DMS79 treated with DMSO at 0.1 percent for 48 hours (cell line): ENCODE measurements around the gene BPIFB2.

Experiments
- DNase-seq: peaks from one replicate; lab custom pipeline; 2025; lab: John Stamatoyannopoulos, UW

BPIFB2 gene

DNA sequence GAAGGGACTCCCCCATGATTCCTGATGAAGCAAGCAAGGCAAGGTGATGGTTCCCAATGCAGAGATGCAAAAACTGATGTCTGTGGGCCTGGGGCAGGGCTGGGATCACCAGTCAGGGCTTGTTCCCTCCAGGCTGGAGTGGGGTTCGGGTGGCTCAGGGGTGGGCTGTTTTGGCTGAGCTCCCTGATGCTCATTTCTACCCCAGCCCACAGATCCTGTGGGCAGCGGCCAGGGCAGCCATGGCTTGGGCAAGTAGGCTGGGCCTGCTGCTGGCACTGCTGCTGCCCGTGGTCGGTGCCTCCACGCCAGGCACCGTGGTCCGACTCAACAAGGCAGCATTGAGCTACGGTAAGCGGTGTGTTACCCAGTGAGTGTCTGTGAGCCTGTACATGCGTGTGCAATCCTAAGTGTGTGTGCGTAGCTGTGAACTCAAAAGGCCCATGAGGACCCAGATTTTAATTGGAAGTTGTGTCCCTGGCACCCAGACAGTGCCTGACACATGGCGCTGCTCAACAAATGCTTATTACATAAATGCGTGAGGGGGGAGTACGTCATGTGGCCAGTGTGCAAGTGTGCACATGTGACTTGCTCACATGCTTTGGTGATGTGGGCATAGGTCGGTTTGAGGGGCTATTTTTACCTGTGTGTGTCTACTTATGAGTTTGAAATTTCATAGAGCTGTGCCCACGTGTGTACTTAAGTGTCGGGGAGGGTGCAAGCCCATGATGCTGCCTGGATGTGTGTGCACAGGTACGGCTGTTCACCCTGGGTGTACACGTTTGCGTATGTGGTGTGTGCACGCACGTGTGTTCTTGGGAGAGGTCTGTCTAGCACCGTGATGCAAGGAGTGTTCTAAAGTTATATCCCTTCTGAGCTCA is 1.1 kb downstream of the BPIFB2 start:
- DNase-seq = no peak

DNA sequence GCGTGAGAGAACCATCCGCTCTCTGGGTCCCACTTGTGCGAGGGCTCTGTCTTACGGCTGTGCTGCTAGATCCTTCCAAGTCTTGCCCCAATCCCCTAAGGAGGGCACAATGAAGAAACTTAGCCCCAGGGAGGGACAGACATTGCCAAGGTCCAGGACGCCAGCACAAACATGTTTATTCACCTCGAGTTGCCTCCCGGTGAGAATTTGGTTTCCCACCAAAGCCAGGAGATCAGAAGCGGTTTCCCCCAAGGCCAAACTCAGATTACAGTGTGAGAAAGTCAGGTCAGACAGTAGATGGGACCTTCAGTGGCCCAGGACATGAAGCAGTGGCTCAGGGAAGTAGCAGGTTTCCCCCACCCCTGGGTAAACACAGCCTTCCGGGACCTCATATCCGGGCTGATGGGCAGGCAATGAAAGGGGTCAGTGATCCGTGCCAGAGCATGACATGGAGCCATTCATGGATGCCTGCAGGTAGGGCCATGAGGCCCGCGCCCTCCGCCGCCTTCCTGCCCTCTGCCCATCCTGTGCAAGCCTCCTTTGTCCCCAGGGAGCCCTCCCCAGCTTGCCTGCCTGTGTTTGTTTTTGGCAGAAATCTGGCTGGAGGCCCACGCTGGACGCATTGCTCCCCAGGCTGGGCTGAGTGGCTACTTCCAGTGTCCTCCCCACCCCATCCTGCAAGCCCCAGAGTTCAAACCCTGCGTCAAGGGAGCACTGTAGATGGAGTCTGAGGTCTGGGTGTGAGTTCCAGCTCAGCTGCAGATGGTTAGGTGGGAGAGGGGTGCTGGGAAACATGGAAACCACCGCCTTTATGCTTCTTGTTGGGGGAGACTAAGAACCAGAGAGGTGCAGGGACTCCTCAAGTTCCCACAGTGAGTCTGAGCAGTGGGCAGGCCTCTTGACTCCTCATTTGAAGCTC is 2.0 kb downstream of the BPIFB2 start:
- no peak for DNase-seq

DNA sequence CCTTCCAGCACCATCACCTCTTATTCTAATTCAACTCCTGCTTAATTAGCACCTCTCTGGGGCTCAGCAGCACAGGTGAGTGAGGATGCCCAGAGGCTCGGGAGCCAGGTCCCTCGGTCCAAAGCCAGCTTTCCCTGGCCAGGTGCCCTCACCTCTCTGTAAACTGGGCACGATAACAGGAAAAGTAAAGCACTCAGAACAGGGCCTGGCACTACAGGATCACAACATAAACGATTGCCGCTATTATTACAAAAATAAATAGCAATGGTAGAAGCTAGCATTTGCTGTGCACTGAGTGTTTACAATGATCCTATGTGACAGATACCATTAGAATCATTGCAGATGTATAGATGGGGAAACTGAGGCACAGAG is 2.6 kb downstream of the BPIFB2 start:
- no peak for DNase-seq

DNA sequence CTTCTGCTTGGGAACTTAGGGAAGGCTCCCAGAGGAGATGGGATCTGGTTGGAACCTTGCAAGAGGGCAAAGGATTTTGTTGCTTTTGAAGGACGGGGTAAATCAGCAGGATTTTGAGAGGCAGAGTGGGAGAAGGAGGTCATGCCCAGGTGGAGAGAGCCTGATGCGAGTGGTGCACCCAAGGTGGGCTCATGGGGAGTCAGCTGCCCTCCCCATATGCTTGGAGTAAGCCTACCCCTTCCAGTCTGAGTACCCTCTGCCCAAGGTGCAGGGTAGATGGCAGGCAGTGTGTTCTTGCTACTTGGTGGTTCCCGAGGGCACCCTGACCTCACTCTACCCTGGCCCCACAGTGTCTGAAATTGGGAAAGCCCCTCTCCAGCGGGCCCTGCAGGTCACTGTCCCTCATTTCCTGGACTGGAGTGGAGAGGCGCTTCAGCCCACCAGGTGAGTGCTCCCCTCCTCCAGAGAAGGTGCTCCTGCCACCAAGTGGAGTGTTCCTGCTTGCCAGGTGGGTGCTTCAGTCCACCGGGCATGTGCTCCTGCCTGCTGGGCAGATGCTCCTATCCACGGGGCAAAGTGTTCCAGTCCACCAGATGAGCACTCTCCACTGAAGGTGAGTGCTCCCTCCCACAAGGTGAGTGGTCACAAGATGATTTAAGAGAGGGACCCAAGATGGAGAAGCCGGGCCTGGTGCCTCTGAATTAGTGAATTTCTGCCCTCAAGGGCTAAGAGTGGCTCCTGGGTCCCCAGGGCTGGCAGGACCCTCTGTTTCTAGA is 3.4 kb downstream of the BPIFB2 start:
- DNase-seq = no peak

DNA sequence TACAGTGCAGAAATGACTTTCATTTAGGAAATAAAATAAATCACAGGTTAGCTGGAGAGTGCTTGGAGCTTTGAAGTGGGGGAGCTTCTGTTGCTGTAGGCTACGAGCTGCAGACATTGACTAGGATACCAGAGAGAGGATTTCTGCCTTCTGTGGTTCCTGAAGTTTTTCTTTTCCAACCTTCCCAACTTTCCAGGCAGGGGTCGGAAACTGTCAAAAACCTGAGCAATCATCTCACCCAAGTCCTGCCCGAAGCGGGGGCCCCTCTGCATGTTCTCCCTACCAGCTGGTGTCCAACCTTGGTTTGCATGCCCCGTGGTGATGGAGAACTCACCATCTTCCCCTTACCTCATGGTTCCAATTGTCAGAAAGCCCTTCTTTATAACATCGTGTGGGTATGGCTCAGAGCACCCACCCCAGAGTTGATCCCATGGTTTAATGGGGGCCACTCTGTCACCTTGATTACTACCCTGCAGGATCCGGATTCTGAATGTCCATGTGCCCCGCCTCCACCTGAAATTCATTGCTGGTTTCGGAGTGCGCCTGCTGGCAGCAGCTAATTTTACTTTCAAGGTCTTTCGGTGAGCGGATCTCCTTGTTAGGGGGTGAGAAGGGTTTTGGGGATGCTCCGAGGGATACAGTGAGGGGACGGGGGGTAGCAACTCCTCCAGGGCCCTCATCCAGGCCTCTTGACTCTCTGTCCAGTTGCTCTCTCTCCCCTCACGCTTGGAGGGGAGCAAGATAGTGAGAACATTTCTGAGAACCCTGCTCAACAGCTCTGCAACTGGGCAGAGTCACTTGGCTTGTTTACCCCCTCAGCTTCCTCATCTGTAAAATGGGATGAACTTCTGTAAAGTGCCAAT is 5.1 kb downstream of the BPIFB2 start:
- DNase-seq = no peak

DNA sequence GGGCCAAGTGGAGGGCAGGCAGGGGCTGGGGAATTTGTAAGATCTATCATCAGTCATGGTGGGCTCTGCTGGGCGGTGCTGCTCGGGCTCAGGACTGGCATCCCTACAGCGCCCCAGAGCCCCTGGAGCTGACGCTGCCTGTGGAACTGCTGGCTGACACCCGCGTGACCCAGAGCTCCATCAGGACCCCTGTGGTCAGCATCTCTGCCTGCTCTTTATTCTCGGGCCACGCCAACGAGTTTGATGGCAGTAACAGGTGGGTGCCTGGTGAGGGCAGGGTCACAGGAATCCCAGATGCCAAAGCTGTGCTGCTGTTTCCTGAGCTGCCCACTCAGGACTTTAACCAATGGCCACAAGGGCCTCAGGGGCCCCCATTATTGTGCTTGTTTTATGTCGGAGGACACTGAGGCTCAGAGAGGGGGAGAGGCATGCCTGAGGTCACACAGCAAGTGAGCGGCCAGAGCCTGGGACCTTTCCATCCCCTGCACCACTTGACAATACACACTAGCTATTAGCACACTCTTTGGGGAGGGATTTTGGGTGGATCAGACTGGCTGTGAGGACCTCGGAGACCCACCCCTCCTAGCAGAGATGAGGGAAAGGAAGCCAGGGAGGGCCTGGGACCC is 6.3 kb downstream of the BPIFB2 start:
- DNase-seq = no peak

DNA sequence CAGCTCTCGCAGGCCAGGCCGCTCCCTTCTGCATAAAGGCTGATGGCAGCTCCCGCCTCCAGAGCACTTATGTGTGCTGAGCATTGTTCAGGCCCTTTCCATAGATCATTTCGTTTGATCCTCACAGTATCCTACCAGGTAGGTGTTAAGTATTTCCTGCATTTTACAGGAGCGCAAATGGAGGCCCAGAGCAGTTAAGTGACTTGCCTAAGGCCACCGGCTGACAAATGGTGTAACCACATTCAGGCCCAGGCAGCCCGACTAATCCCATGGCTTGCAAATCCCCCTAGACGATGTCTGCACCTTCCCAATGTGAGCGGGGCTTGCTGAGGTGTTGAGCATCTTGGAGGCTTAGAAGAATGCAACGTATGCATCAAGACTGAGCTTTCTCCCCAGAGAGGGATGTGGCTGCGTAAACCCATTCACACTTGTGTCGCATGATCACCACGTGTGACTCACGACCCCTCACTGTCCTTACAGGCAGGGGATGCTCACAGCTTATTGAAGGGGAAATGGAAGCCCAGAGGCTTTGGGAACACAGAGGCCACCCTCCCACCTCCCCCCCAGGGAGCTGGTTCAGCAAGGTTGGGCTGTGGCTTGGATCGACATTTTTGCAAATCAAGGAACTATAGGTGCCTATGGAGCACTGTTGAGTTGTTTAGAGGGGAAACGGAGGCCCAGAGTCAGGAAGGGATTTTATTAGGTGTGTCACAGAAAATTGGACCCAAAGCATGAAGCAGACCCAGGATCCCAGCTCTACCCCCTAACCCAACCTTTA is 7.0 kb downstream of the BPIFB2 start:
- no peak for DNase-seq

DNA sequence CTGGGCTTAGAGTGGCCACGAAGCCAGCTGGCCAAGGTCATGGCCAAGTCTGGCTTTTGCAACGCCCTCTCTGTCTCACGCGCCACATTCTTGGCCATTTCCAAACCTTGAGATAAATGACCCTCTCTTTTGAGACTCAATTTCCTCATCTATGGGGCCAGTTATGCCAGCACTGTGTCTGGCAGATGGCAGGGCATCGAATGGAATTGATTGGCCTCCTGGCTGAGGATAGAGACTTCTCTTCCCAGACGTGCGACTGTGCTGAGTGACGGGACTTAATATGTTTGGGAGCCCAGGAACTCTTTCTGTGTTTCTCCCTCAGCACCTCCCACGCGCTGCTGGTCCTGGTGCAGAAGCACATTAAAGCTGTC is 7.6 kb downstream of the BPIFB2 start:
- no peak for DNase-seq

DNA sequence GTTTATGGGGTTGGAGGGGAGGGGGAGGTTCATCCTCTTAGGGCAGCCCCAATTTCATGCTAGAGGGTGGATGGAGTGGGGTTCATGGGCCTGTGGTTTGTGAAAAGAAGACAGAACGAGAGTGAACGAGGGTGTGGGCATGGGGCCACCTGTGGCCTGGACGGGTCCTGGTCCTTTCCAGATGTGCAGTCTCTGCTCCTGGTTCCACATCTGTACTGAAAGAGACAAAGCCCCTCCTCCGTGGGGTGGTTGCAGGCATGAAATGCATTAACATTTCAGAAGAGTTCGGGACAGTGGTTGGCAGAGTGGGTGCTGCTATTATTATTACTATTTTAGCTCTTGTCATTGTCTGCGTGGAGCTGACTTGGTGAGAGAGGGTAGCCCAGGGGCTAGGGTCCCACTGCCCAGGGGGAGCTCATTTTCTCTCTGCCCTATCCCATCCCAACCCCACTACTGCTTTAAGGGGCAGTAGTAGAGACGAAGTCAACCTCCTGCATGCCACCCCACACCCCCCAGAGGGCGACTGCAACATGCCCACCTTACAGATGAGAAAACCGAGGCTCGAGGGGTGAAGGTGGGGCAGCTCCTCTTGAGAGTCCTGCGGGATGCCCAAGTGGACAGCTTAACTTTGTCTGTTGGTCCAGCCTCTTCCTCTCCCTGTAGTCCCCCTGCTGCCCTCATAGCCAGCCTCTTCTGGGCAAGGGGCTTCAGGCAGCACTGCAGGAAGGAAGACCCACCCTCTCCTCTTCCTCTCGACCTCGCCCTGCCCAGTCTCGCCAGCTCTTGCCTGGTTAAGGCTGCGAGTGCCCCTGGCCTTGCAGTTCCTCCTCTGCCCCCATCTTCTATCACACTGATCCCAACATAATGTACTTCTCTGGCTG is 8.4 kb downstream of the BPIFB2 start:
- no peak for DNase-seq

DNA sequence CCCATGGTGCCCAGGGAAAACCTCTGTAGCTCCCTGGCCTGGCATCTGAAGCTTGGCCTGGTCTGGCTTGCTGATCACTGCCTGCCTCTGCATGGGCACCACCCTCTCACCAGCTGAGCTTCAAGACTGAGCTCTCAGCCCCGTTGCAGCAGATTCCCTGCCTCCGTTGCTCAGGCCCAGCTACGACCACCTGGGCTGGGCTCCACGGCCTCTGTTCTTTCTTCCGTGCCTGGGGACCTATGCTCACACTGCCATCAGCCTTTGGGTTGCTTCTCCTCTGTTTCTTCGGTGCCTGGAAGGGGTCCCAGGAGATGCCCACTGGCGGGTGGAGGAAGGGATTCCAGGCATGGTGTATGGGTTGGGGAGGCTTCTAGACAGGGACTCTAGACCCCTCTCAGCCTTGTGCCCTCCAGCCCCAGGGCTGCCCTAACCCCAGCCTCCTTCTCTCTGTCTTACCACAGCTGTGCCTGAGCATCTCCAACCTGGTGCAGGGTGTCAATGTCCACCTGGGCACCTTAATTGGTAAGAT is 9.1 kb downstream of the BPIFB2 start:
- DNase-seq = no peak

DNA sequence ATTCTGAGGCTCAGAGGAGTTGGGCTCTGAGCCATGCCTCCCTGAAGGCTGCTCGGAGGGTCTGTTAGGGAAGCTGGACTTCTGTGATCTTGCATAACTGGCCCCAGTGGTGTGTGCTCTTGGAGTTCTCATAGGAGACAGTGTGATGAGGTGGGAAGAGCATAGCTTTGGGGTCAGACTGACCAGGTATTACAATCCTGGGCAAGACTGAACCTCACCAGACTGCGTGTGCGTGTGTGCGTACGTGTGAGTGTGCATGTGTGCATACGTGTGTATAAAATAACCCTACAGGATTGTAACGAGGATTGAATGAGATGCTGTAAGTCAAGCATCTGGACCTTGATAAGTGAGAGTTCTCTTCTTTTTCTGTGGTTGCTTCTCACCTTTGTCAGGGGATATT is 10.0 kb downstream of the BPIFB2 start:
- DNase-seq = no peak

DNA sequence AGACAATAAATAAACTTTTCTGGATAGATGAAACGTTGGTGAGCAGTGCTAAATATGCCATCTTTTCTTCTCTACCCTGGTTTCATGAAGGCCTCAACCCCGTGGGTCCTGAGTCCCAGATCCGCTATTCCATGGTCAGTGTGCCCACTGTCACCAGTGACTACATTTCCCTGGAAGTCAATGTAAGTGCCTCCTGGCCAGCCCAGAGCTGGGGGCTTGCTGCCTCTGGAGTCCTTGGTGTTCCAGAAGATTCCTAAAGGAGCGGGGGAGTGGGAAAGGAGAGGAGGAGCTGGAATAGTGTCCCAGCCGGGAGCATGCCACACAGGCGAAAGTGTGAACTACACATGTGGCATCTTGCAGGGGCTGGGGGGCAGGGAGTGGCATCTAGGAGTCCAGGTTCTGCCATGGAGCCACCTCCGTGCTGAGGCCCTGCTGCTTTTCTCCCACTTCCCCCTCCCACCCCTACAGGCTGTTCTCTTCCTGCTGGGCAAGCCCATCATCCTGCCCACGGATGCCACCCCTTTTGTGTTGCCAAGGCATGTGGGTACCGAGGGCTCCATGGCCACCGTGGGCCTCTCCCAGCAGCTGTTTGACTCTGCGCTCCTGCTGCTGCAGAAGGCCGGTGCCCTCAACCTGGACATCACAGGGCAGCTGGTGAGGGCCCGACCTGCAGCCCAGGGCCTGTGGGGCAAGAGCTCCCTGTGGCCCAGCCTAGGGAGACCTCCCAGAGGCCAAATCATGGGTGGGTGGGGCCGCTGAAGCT is 10.8 kb downstream of the BPIFB2 start:
- no peak for DNase-seq

DNA sequence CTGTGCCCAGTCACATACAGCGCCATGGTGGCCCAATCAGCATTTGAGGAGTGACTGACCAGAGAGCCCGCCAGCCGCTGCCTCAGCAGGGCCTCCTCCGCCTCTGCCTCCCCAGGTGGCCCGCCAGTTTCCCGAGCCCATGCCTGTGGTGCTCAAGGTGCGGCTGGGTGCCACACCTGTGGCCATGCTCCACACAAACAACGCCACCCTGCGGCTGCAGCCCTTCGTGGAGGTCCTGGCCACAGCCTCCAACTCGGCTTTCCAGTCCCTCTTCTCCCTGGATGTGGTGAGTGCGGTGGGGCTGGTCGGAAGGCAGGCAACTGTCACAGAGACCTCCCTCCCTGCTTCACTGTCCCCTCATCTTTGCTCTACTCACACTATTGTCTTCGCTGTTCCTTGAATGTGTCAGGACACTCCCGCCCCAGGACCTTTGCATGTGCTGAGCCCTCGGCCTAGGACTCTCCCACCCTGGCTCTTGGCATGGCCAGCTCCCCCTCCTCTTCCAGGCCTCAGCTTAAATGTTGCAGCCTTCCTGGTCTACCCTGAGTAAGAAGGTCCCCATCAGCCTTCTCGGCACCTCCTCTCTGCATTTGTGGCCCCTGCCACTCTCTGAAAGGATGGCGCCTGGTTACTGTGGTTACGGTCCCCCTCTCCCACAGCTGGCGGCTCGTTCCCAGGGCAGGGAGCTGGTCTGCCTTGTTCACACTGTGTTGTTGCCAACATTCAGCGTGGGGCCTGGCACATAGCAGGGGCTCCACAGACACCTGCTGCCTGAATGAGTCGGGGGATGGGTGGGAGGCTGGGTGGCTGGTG is 12.2 kb downstream of the BPIFB2 start:
- no peak for DNase-seq

DNA sequence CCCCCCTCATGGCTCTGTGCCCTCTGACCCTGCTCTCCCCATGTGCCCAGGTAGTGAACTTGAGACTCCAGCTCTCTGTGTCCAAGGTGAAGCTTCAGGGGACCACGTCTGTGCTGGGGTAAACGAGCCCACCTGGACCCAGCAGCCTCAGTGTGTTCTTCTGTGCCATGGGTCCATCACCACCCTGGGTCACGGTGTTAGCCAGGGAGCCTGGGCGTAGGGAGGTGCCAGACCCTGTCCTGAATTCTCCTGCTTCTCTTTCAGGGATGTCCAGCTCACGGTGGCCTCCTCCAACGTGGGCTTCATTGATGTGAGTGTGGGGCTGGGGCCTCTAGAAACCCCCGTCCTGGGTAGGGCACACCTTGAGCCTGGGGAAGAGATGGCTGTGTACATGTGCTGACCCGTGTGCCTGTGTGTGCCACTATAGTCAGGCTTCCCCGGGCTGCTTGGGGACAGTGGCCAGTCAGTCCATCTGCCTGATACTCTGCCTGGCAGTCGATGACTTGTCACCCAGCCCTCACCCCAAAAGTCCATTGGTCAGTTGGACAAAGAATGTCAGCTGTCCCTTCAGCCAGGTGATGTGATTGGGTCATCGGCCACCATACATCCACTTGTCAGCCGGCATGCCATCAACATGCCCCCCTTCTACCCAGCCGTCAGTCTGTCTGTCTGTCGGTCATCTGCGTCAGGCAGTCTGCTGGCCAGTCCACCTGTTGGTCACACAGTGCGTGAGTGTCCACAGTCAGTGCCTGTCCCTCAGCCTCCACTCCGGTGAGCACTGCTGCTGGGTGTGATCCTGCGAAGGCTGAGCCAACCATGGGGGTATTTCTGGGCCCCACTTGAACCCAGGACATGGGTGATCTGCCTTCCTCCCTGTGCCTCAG is 13.0 kb downstream of the BPIFB2 start:
- no peak for DNase-seq

DNA sequence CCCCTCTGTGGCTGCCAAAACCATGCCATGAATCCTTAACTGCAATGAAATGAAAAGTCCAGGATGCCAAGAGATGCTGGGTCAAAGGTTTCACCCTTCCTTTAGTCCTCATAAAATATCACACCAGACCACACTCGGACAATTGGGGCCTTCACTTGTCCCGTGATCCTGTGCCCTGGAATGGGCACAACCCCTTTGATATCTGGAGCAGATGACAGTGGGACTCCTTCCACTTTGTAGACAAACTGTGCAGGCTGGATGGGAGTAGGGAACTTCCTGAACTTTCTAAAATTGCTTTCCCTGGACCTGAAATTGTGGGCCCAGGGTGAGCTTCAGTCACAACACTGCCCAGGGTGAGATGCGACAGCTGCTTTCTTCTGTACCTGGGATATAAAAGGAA is 14.4 kb downstream of the BPIFB2 start:
- DNase-seq = no peak

DNA sequence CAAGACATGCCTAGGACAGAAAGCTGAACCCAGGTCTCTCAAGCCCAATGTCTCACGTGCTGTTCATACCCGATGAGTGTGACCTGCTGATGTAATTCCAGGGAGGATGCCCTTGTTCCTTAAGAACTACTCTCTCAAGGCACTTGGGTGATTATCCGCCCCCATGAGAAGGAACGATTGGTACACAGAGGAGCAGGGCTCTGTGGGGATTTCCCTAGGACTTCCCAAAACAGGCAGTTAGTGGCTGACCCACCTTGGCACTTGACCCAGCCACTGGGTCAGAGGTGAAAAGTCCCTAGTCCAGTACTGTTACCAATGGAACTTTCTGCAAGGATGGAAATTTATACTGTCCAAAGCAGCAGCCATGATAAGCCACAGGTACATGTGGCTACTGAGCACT is 14.8 kb downstream of the BPIFB2 start:
- no peak for DNase-seq
